HepG2 (cell line): ENCODE measurements around the gene ADAMTS13. TPM values are rescaled to one million over a fixed set of nuclear protein-coding genes. Genes with fewer than 3 reads are reported as not detected.

Experiments
- DNMT1 ChIP-seq: sonication (generic); formaldehyde crosslinking; IDR thresholded peaks from 2 replicates; pipeline ENCODE4 v1.5.1; 2020; ENCODE audit warnings: mild to moderate bottlenecking, missing genetic modification reagents
- HES4 ChIP-seq: sonication (generic); formaldehyde crosslinking; IDR thresholded peaks from 2 replicates; pipeline ENCODE4 v1.9.0; 2021; ENCODE audit warnings: mild to moderate bottlenecking, missing genetic modification reagents, borderline replicate concordance
- JUNB ChIP-seq: sonication (generic); formaldehyde crosslinking; IDR thresholded peaks from 2 replicates; pipeline ENCODE4 v1.8.0; 2022; ENCODE audit warnings: missing genetic modification reagents, mild to moderate bottlenecking, borderline replicate concordance
- MAX ChIP-seq: IDR thresholded peaks from 2 replicates; pipeline ENCODE4 v1.6.1; 2012; ENCODE audit warnings: inconsistent platforms
- MTERF4 ChIP-seq: sonication (generic); formaldehyde crosslinking; IDR thresholded peaks from 2 replicates; pipeline ENCODE4 v1.8.0; 2023; ENCODE audit warnings: mild to moderate bottlenecking, missing genetic modification reagents
- MXD4 ChIP-seq: IDR thresholded peaks from 2 replicates; pipeline ENCODE4 v1.6.1; 2016; ENCODE audit warnings: mild to moderate bottlenecking, missing biosample characterization, missing genetic modification reagents
- PHF21A ChIP-seq: sonication (generic); formaldehyde crosslinking; IDR thresholded peaks from 2 replicates; pipeline ENCODE4 v1.5.0; 2020; ENCODE audit warnings: mild to moderate bottlenecking, missing genetic modification reagents
- SCMH1 ChIP-seq: sonication (generic); formaldehyde crosslinking; IDR thresholded peaks from 2 replicates; pipeline ENCODE4 v1.9.0; 2021; ENCODE audit warnings: missing genetic modification reagents, mild to moderate bottlenecking, borderline replicate concordance
- SP4 ChIP-seq: sonication (generic); formaldehyde crosslinking; IDR thresholded peaks from 2 replicates; pipeline ENCODE4 v1.8.1; 2023; ENCODE audit warnings: mild to moderate bottlenecking, missing genetic modification reagents
- SP5 ChIP-seq: IDR thresholded peaks from 2 replicates; pipeline ENCODE4 v1.6.1; 2016; ENCODE audit warnings: low read depth, borderline replicate concordance
- ZC3H13 ChIP-seq: sonication (generic); formaldehyde crosslinking; IDR thresholded peaks from 2 replicates; pipeline ENCODE4 v1.8.1; 2023; ENCODE audit warnings: mild to moderate bottlenecking, missing genetic modification reagents, moderate library complexity
- ZFP36L2 ChIP-seq: sonication (generic); formaldehyde crosslinking; IDR thresholded peaks from 2 replicates; pipeline ENCODE4 v1.4.0; 2020; ENCODE audit warnings: missing genetic modification reagents
- ZFYVE20 ChIP-seq: sonication (generic); formaldehyde crosslinking; IDR thresholded peaks from 2 replicates; pipeline ENCODE4 v1.8.0; 2023; ENCODE audit warnings: low read depth, mild to moderate bottlenecking, moderate library complexity, missing genetic modification reagents, borderline replicate concordance
- ZNF687 ChIP-seq: sonication (generic); formaldehyde crosslinking; IDR thresholded peaks from 2 replicates; pipeline ENCODE4 v1.5.1; 2020; ENCODE audit warnings: mild to moderate bottlenecking, missing genetic modification reagents, moderate library complexity
- ZNF737 ChIP-seq: sonication (generic); formaldehyde crosslinking; IDR thresholded peaks from 2 replicates; pipeline ENCODE4 v1.5.0; 2020; ENCODE audit warnings: missing genetic modification reagents, mild to moderate bottlenecking, borderline replicate concordance
- ZNF766 ChIP-seq: sonication (generic); formaldehyde crosslinking; IDR thresholded peaks from 2 replicates; pipeline ENCODE4 v1.5.0; 2020; ENCODE audit warnings: missing genetic modification reagents, borderline replicate concordance
- ZNF777 ChIP-seq: sonication (generic); formaldehyde crosslinking; IDR thresholded peaks from 2 replicates; pipeline ENCODE4 v1.4.0; 2020; ENCODE audit warnings: missing genetic modification reagents
- ZNF891 ChIP-seq: sonication (generic); formaldehyde crosslinking; IDR thresholded peaks from 2 replicates; pipeline ENCODE4 v1.5.0; 2020; ENCODE audit warnings: mild to moderate bottlenecking, missing genetic modification reagents
- polyA plus RNA-seq, 8 experiments: library from polyadenylated mRNA; depleted of rRNA in 3 of 8; stranded (reverse) in 7 of 8; unstranded in 1 of 8; fragments of >200 nt; fragmentation: Illumina TruSeq in 4 of 8; extraction: Trizol in 4 of 8; gene quantifications; 2 replicates each; pipeline versions ENCODE4 v1.2.1 to v1.2.3, GENCODE V29; 2011 to 2016; ENCODE audit warnings: low read depth in 4 of 8, missing spikeins in 1 of 8, mixed read lengths in 1 of 8; ENCODE audit not compliant: insufficient read depth in 1 of 8
- total RNA-seq, 5 experiments: library from RNA; depleted of rRNA; stranded (reverse); fragments of >200 nt; fragmentation: Illumina TruSeq; extraction: Trizol; gene quantifications; 2 replicates each; pipeline ENCODE4 v1.2.3, GENCODE V29; 2016; ENCODE audit warnings: low read depth in 1 of 5
- TF ChIP-seq, protein P1 (sequence below): sonication (generic); formaldehyde crosslinking; IDR thresholded peaks from 2 replicates; pipeline ENCODE4 v1.4.0; 2020; ENCODE audit warnings: missing genetic modification reagents, borderline replicate concordance

ADAMTS13 gene
- total and polyA plus RNA-seq, 2 of the 13 experiments (the other 11 are each of a cell fraction or from before 2014, with no cell fraction given): 0.91 to 4.5 TPM

- TF ChIP-seq SP4: 0 out of 2 replicates have a peak, but pooled peaks have one; percentile 18
- TF ChIP-seq ZNF777 (CRISPR knock-in tag): no peak
- peak; percentile 73; the same call in 1 of the 2 replicates for TF ChIP-seq PHF21A (CRISPR knock-in tag)
- peak; percentile 17; the same call in 1 of the 2 replicates for TF ChIP-seq ZNF891 (CRISPR knock-in tag)
- TF ChIP-seq SCMH1: no peak
- TF ChIP-seq ZNF737 (CRISPR knock-in tag): no peak
- TF ChIP-seq ZNF687 (CRISPR knock-in tag): peak; percentile 79
- TF ChIP-seq, protein P1, sequence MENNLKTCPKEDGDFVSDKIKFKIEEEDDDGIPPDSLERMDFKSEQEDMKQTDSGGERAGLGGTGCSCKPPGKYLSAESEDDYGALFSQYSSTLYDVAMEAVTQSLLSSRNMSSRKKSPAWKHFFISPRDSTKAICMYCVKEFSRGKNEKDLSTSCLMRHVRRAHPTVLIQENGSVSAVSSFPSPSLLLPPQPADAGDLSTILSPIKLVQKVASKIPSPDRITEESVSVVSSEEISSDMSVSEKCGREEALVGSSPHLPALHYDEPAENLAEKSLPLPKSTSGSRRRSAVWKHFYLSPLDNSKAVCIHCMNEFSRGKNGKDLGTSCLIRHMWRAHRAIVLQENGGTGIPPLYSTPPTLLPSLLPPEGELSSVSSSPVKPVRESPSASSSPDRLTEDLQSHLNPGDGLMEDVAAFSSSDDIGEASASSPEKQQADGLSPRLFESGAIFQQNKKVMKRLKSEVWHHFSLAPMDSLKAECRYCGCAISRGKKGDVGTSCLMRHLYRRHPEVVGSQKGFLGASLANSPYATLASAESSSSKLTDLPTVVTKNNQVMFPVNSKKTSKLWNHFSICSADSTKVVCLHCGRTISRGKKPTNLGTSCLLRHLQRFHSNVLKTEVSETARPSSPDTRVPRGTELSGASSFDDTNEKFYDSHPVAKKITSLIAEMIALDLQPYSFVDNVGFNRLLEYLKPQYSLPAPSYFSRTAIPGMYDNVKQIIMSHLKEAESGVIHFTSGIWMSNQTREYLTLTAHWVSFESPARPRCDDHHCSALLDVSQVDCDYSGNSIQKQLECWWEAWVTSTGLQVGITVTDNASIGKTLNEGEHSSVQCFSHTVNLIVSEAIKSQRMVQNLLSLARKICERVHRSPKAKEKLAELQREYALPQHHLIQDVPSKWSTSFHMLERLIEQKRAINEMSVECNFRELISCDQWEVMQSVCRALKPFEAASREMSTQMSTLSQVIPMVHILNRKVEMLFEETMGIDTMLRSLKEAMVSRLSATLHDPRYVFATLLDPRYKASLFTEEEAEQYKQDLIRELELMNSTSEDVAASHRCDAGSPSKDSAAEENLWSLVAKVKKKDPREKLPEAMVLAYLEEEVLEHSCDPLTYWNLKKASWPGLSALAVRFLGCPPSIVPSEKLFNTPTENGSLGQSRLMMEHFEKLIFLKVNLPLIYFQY (CRISPR knock-in tag): 0 out of 2 replicates have a peak, but pooled peaks have one; percentile 33
- no peak for TF ChIP-seq ZFP36L2 (CRISPR knock-in tag)
- TF ChIP-seq MTERF4 (CRISPR knock-in tag): 0 out of 2 replicates have a peak, but pooled peaks have one; percentile 26
- no peak for TF ChIP-seq ZFYVE20 (CRISPR knock-in tag)
- TF ChIP-seq ZC3H13: no peak
- peak; percentile 28; the same call in 1 of the 2 replicates for TF ChIP-seq MAX
- no peak for TF ChIP-seq ZNF766 (CRISPR knock-in tag)
- no peak for TF ChIP-seq JUNB (CRISPR knock-in tag)
- TF ChIP-seq HES4 (CRISPR knock-in tag): 0 out of 2 replicates have a peak, but pooled peaks have one; percentile 43
- no peak for TF ChIP-seq DNMT1 (CRISPR knock-in tag)
- no peak for TF ChIP-seq SP5
- 0 out of 2 replicates have a peak, but pooled peaks have one; percentile 1 for TF ChIP-seq MXD4 (CRISPR knock-in tag)
Observed at GRCh38 chr9:133485531-133486260, 63.5 kb downstream of the ADAMTS13 start (continued).
